Bronchial epithelial cell (primary cell): ENCODE data around the gene MBNL2. TPM values are rescaled to one million over a fixed set of nuclear protein-coding genes. Genes with fewer than 3 reads are reported as not detected.

ENCODE experiments used
- DNase-seq: peaks from one replicate; pipeline ENCODE4 v3.0.0-alpha.2; 2010; ENCODE audit warnings: low read depth
- FAIRE-seq: peaks from 2 replicates; lab custom pipeline; 2011; peaks lifted over from hg19 to GRCh38; lab: Jason Lieb, UNC
- H3K27me3 ChIP-seq: 2 replicates; pipeline ENCODE4 v1.5.1; 2011; ENCODE audit warnings: low read length; ENCODE audit not compliant: control insufficient read depth, insufficient read depth
- H3K36me3 ChIP-seq: 2 replicates; pipeline ENCODE4 v1.5.1; 2011; ENCODE audit warnings: low read length; ENCODE audit not compliant: control insufficient read depth, insufficient read depth
- H3K4me3 ChIP-seq: 2 replicates; pipeline ENCODE4 v1.5.1; 2011; ENCODE audit warnings: mild to moderate bottlenecking, low read depth, low read length, control low read depth
- total RNA-seq: library from RNA; depleted of rRNA; stranded (reverse); fragments of >200 nt; gene quantifications from 2 replicates; pipeline ENCODE4 v1.2.1, GENCODE V29; 2014
- TF ChIP-seq, protein P1 (sequence below): IDR thresholded peaks from 2 replicates; pipeline ENCODE4 v1.5.1; 2011; ENCODE audit warnings: mild to moderate bottlenecking, moderate library complexity, low read length, control low read depth, inconsistent platforms; ENCODE audit not compliant: insufficient read depth, severe bottlenecking

Gene MBNL2
- total RNA-seq, 1 donor from 2014 or later = 12.4 TPM

DNA sequence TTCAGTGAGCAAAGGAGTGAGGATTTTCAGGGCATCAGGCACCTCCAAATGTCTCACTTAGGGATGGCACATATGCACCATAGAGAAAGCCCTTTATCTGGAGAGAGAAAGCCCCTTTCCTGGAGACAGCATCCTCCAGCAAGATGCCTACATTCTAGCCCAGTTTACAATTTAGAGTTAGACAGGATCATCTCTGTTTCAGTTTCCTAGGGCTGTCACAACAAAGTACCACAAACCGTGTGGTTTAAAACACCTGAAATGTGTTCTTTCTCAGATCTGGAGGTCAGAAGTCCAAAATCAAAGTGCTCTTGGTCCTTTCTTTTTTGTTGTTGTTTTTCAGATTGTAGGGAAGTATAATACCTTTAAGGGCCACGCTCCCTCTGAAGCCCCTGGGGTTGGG, 61.8 kb downstream of the MBNL2 start:
- H3K36me3 ChIP-seq = peaks cover 2% of the 10 kb centered on the region
- TF ChIP-seq, protein P1, sequence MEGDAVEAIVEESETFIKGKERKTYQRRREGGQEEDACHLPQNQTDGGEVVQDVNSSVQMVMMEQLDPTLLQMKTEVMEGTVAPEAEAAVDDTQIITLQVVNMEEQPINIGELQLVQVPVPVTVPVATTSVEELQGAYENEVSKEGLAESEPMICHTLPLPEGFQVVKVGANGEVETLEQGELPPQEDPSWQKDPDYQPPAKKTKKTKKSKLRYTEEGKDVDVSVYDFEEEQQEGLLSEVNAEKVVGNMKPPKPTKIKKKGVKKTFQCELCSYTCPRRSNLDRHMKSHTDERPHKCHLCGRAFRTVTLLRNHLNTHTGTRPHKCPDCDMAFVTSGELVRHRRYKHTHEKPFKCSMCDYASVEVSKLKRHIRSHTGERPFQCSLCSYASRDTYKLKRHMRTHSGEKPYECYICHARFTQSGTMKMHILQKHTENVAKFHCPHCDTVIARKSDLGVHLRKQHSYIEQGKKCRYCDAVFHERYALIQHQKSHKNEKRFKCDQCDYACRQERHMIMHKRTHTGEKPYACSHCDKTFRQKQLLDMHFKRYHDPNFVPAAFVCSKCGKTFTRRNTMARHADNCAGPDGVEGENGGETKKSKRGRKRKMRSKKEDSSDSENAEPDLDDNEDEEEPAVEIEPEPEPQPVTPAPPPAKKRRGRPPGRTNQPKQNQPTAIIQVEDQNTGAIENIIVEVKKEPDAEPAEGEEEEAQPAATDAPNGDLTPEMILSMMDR = no peak
- no peak overlapping the region for H3K4me3 ChIP-seq
- no peaks in the 10 kb centered on the region for H3K27me3 ChIP-seq
- FAIRE-seq (no peak), DNase-seq (no peak)

DNA sequence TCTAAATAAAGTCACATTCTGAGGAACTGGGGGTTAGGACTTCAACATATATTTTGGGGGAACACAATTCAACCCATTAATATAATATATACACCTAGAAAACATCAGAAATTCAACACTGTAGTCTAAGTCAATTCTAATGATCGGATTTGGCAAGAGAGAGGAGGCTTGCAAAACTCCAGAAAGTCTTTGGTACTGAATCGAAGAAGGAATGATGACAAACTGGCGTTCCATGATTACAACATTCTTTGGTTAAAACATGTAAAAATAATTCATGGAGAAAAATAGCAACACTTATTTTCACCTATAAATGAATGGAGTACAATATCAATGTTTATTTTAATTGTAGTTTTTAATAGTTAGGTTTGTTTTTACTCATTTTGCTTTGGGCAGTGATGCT, 62.4 kb downstream of the MBNL2 start:
- no peaks in the 10 kb centered on the region for H3K27me3 ChIP-seq
- H3K36me3 ChIP-seq = peaks cover 2% of the 10 kb centered on the region
- TF ChIP-seq, protein P1 = no peak
- no peak overlapping the region for H3K4me3 ChIP-seq
- no peak for DNase-seq
- FAIRE-seq = no peak

DNA sequence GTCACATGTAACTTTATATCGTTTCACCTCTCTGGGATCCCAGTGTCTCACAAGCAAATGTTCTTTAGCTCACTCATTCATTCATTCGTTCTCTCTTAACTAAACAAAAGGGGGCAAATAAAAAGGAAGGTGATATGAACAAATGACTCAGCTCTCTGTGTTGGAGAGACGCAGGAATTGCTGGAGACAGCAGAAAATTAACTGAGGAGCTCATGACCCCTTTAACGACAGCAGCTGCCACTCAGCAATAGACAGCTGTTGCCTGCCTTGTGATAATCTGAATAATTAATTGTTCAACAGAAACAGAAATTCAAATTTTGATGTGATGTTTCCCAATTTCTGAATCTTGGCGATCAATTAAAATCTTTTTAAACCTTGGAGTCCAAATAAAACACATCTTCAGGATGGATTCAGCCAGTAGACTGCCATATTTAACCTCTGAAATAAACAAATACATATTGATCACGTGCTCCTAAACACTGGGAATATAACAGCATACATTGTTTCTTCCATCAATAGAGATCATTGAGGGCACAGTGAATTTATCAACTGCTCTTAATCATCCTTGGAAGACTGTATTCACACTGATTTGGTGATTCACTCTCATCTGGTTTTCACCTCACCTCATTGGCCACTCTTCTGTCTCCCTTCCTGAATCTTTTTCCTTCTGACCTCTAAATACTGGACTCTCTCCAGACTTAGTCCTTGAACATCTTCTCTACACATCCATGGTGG, 63.3 kb downstream of the MBNL2 start:
- FAIRE-seq (no peak), DNase-seq (no peak)
- Histone ChIP-seq H3K27me3 (no peaks in the 10 kb centered on the region), H3K4me3 (no peak overlapping the region), H3K36me3 (peaks cover 2% of the 10 kb centered on the region)
- TF ChIP-seq, protein P1 = no peak

DNA sequence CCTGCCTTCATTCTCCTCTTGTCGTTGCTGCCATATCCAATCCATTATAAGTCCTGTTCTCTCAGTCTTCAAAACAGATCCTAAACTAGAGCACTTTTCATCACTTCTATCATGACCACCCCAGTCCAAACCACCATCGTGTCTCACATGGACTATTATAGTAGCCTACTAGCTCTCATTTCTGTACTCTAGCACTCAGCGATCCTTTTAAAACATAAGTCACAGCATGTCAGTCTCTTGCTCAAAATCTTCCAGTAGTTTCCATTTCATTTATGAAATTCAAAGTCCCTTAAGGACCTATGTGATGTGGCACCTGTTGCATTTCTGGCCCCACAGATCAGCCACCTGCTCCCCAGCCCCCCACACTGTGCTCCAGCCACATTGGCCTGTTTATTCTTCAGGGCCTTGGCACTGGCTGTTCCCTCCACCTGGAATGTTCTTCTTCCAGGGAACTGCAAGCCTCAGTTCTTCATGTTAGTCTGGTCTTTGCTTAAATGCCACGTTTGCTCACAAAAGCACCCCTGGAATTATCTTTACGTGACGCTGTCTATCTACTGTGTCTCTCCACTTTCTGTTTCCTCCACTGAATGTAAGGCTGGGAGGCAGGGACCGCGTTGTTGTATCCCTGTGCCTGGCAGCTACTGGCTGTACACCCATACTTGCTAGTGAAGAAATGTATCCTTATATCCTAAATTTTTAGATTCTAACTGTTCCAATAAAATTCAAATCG, 64.3 kb downstream of the MBNL2 start:
- Histone ChIP-seq H3K36me3 (peaks cover 2% of the 10 kb centered on the region), H3K27me3 (no peaks in the 10 kb centered on the region), H3K4me3 (no peak overlapping the region)
- FAIRE-seq = no peak
- no peak for DNase-seq
- TF ChIP-seq, protein P1 = no peak

DNA sequence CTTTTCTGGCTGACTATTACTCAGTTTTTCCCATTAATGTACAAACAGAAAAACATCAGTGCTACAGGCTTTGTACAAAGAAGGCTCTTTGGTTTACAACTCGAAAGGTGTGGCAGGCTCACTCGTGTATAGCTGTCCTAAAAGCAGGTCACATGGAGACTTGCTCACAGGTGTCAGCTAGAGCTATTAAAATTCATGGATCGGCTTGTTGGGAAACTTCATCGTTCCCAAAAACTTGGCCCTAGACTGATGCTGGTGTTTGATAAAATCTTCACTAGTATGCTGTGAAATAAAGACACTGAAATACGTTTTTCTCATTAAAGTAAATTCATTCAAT, 64.9 kb downstream of the MBNL2 start:
- TF ChIP-seq, protein P1 = no peak

More for the DNA sequence above, 64.9 kb downstream of the MBNL2 start:
- Histone ChIP-seq H3K27me3 (no peaks in the 10 kb centered on the region), H3K36me3 (peaks cover 2% of the 10 kb centered on the region), H3K4me3 (no peak overlapping the region)
- no peak for DNase-seq
- FAIRE-seq = no peak
